PC-3 (cell line): ENCODE results near the gene MXRA7.

Source experiments
- EZH2 ChIP-seq: fragments of 300-600 bp; sonication (generic); IDR thresholded peaks from one replicate; pipeline ENCODE4 v1.6.1; 2017; ENCODE audit warnings: antibody characterized with exemption, mild to moderate bottlenecking, low read length; ENCODE audit not compliant: unreplicated experiment
- TF ChIP-seq, protein P1 (sequence below): fragments of 300-600 bp; sonication (generic); conservative IDR thresholded peaks from 2 replicates; pipeline ENCODE4 v1.5.1; 2017; ENCODE audit warnings: antibody characterized with exemption, low read depth, mild to moderate bottlenecking, low read length

DNA sequence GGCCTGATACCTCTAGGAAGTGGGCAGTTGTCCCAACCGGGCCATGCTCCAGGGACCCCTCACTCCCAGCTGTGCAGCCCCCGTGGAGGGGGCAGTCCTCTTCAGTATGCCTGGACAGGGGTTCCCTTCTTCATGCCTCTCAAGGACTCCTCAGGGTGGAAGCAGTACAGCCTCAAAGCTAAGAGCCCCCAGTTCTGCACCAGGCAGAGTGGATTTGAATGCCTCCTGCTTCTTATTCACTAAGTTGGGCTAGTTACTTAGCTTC, 43.3 kb downstream of the MXRA7 start:
- TF ChIP-seq, protein P1, sequence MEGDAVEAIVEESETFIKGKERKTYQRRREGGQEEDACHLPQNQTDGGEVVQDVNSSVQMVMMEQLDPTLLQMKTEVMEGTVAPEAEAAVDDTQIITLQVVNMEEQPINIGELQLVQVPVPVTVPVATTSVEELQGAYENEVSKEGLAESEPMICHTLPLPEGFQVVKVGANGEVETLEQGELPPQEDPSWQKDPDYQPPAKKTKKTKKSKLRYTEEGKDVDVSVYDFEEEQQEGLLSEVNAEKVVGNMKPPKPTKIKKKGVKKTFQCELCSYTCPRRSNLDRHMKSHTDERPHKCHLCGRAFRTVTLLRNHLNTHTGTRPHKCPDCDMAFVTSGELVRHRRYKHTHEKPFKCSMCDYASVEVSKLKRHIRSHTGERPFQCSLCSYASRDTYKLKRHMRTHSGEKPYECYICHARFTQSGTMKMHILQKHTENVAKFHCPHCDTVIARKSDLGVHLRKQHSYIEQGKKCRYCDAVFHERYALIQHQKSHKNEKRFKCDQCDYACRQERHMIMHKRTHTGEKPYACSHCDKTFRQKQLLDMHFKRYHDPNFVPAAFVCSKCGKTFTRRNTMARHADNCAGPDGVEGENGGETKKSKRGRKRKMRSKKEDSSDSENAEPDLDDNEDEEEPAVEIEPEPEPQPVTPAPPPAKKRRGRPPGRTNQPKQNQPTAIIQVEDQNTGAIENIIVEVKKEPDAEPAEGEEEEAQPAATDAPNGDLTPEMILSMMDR: no peak
- TF ChIP-seq EZH2: no peak
